Stimulated activated CD8-positive, alpha-beta memory T cell treated with anti-CD3 and anti-CD28 coated beads, Interleukin-7, amount 100 ng/mL, for 24 hours (primary cell): Measurements from ENCODE around the gene WIPF3.
"Not testable (repeated sequence)": the region's sequence is repeated elsewhere in the genome, so short reads cannot be mapped to it uniquely, and the experiment has no call there.

Experiments used
- DNase-seq: peaks from one replicate; pipeline ENCODE4 v3.0.0-alpha.2; 2020; ENCODE audit warnings: low read depth

Gene WIPF3

GRCh38 chr7:29955075-29955792 is 148.9 kb downstream of the WIPF3 start:
- no peak for DNase-seq

- DNase-seq: no peak
Observed at GRCh38 chr7:29955799-29956486, 149.6 kb downstream of the WIPF3 start.

GRCh38 chr7:29956487-29956836 is 150.2 kb downstream of the WIPF3 start:
- DNase-seq: no peak

GRCh38 chr7:29957521-29958310 is 151.4 kb downstream of the WIPF3 start:
- no peak for DNase-seq

GRCh38 chr7:29958667-29959358 is 152.5 kb downstream of the WIPF3 start:
- DNase-seq: no peak

GRCh38 chr7:29961611-29962010 is 155.3 kb downstream of the WIPF3 start:
- not testable (repeated sequence) for DNase-seq

- DNase-seq: no peak
Observed at GRCh38 chr7:29962035-29962434, 155.7 kb downstream of the WIPF3 start.

- DNase-seq: no peak
Observed at GRCh38 chr7:29965030-29965429, 158.7 kb downstream of the WIPF3 start.
